GM21737 (cell line): ENCODE measurements around the gene IPP.
"Not testable (repeated sequence)": the region's sequence is repeated elsewhere in the genome, so short reads cannot be mapped to it uniquely, and the experiment has no call there.

Experiments used
- ATAC-seq: cut with Tn5 transposase; IDR thresholded peaks from one replicate; pipeline ENCODE4 v1.9.1; 2021; ENCODE audit warnings: mild to moderate bottlenecking, moderate library complexity; ENCODE audit not compliant: unreplicated experiment

The IPP gene

GRCh38 chr1:45685308-45686014 lies 65.0 kb downstream of the IPP start:
- ATAC-seq = no peak

DNA sequence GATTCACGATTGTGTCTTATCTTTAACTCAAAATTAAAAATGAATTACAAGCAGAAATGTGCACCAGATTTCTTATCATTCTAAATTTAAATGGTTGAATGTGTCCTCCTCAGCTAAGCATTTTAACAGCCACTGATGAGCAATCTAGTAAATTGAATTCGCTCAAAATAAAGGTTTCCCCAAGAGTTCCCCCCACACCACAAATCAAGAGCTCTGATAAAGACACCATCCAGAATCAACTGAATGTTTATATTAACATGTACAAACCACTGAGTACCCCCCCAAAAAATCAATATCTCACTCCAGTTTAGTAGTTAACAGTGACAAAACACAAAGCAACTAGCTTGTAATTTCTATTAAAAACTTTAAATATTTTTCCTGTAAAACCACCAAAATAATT lies 66.1 kb downstream of the IPP start:
- ATAC-seq = no peak

GRCh38 chr1:45682942-45683341 lies 67.5 kb downstream of the IPP start:
- no peak for ATAC-seq

GRCh38 chr1:45679123-45679522 lies 71.3 kb downstream of the IPP start:
- ATAC-seq = no peak

DNA sequence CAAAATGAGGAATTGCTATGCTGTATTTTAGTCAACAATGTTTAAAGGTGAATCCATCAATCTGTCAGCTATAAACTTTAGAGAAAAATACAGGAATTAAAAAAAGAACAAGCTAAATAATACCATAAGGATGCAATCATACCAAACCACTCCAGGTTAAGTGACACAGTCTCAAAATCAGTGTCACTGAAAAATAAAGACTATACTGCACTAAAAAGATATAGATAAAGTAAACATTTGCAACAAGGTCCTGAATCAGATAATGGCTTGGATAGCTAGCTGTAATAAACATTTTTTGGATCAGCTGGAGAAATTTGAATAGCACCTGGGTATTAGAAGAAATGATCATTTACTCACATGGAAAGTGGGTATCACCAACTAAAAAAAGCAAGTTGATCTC lies 72.0 kb downstream of the IPP start:
- no peak for ATAC-seq

DNA sequence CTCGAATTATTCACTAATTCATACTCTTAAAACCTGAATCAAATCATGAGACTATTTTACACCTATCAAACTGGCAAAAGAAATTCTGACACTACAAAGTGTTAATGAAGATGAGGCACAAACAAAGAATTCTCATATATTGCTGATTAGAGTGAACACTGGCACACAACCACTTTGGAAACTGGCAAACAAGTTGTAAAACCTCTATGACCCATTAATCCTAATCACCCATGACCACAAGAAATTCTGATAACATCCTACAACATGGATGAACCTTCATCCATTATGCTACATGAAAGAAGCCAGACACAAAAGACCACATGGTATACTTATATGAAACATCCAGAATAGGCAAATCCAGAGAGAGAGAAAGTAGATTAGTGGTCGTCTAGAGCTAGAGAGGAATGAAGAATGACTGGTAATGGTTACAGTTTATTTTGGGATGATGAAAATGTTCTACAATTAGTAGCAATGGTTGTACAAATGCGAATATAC lies 72.7 kb downstream of the IPP start:
- ATAC-seq = no peak

DNA sequence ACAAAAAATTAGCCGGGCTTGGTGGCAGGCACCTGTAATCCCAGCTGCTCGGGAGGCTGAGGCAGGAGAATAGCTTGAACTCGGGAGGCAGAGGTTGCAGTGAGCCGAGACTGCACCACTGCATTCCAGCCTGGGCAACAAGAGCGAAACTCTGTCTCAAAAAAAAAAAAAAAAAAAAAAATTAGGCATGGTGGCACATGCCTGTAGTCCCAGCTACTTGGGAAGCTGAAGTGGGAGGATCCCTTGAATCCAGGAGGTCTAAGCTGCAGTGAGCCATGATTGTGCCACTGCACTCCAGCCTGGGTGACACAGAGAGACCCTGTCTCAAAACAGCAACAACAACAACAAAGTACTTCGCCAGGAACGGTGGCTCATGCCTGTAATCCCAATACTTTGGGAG lies 73.9 kb downstream of the IPP start:
- not testable (repeated sequence) for ATAC-seq

DNA sequence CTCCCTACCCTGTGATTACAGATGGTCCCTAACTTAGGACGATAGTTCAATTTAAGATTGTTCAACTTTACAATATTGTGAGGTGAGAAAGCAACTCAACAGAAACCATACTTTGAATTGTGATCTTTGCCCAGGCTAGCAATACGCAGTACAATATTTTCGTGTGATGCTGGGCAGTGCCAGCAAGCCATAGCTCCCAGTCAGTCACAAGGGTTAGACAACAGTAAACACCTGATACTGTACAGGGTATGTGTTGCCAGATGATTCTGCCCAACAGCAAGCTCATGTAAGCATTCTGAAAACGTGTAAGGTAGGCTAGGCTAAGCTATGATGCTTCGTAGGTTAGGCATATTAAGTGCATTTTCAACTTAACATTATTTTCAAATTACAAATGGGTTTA lies 76.0 kb downstream of the IPP start:
- ATAC-seq = no peak

DNA sequence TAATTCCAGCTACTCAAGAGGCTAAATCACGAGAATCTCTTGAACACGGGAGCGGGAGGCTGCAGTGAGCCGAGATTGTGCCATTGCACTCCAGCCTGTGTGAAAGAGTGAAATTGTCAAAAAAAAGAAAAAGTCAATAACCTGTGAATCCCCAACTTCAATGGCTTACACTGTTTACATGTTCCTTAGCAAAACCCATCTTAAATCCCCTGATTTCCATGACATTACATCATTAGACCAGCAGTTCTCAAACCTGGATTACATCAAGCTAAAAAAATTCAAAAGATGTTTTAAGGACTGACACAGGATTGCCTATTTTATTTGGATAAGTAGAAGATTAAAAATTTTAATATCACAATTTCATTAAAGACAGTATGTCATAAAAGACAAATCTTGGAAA lies 76.5 kb downstream of the IPP start:
- ATAC-seq = no peak

DNA sequence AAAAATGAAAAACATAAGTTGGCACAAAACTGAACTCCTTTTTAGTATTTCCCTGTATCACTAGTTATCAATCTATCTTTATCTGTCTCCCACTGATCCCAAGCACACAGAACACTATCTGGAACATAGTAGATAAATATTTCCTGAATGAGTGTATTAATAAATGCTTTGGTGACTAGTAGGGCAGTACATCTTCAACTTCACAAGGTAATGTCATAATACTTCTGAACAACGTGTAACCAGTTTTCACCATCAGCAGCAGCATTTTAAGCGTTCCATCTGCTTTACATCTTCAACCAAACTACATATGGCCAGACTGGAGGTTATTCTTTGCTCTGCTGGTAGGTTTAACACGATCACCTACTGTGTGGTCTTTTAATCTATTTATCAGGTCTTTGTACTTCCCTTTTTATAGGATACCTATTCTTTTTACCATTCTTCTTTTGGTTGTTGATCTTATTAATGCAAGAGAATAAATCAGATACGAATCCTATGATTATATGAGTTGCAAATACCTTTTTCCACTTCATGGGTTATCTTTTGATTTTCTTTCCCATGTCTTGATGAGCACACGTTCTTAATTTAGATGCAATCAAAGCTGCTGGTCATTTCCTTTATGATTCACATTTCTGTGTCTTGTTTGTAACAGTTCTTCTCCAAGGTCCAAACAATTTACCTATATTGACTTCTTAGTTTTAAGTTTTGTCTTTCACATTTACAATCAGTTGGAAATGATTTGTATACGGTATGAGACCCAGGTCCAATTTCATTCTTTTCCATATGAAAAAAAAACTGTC lies 80.4 kb downstream of the IPP start:
- ATAC-seq = no peak

DNA sequence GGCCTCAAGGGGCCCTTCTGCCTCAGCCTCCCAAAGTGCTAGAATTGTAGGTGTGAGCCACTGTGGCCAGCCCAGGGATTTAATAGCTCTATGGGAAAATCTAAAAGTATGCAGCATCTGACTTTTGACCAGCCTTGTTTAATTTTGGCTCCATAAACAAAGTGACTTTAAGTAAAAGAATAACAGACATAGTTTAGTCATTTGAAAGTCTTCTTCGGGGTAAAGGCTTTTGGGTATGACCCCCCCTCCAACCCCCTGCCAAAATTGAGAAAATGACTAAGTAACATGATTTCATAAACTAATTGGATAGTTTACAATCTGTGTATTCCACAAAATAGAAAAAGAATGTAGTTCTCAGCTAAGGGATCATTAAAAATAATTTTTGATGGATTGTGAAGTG lies 81.1 kb downstream of the IPP start:
- ATAC-seq = no peak

GRCh38 chr1:45668526-45668925 lies 81.9 kb downstream of the IPP start:
- ATAC-seq = no peak

DNA sequence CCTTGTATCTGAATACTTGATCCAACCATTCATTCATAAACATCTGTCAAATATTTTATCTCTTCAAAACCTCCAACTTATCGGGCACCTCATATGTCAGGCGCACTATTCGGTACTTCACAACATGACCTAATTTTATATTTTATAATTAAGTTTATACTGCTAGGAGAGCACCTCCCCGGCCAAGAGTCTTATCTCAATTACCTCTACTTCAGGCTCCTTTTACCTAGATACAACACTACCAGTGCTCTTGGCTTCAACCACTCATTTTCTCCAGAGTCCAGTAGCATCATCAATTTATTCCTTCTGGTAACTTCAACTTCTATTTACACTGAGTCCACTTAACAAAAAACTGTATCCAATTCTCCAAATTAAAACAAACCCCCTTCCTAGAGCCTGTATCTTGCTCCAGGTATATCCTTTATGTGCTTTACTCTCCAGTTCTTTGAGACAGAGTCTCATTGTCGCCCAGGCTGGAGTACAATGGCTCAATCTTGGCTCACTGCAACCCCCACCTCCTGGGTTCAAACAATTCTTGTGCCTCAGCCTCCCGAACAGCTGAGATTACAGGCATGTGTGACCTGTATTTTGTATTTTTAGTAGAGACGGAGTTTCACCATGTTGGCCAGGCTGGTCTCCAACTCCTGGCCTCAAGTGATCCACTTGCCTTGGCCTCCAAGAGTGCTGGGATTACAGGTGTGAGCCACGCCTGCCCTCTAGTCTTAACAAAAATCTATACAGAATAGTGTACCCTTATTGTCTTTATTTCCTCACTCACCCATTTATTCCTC lies 82.9 kb downstream of the IPP start:
- no peak for ATAC-seq

DNA sequence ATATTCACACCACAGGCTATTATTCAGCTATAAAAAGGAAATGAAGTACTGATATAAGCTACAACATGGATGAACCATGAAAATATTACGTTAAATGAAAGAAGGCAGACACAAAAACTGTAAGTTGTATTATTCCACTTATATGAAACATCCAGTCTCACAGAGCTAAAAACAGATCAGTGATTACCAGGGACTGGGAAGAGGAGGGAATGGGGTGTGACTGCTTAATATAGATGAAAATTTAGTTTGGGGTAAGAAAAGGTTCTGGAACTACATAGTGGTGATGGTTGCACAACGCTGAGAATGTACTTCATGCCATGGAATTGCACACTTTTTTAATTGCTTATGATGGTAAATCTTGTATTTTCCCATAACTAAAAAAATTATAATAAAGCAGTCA lies 83.6 kb downstream of the IPP start:
- ATAC-seq = no peak

DNA sequence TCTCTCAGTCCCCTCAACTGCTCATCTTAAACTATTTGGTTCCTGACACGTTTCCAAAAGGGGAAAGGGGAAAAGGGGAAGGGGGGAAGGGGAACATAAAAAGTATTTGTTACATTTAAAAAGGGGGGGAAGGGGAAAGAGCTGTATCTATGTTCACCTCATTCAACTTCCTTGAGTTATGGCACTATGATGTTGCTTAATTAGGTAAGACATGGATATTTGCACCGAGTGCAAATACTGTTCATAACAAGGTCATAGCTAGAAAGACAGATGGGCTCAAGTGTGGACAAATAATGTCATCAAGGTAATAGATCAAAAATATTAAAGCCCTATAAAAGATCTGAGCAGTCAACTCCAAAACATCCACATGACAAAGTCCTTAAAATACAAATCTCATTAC lies 90.1 kb downstream of the IPP start:
- no peak for ATAC-seq

- ATAC-seq = no peak
Observed at GRCh38 chr1:45659222-45659621, 91.2 kb downstream of the IPP start.

DNA sequence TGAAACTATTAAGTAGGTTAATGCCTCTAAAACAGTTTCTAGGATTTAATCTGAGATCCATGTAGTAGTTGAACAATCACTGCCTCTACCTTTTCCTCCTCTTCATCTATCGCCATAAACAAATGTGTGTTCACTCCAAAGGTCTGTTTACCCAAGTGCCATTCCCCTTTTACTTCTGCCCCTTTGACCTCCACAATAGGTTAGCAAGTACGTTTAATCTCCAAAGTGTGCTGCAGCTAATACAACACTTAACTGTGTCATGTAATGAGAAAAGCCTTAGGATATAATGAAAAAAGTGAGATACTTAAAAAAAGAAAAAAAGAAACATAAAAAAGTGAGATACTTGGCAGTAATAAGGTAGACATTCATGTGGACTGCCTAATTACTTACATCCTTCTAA lies 92.3 kb downstream of the IPP start:
- ATAC-seq = no peak

- no peak for ATAC-seq
Observed at GRCh38 chr1:45656573-45657226, 93.8 kb downstream of the IPP start.

DNA sequence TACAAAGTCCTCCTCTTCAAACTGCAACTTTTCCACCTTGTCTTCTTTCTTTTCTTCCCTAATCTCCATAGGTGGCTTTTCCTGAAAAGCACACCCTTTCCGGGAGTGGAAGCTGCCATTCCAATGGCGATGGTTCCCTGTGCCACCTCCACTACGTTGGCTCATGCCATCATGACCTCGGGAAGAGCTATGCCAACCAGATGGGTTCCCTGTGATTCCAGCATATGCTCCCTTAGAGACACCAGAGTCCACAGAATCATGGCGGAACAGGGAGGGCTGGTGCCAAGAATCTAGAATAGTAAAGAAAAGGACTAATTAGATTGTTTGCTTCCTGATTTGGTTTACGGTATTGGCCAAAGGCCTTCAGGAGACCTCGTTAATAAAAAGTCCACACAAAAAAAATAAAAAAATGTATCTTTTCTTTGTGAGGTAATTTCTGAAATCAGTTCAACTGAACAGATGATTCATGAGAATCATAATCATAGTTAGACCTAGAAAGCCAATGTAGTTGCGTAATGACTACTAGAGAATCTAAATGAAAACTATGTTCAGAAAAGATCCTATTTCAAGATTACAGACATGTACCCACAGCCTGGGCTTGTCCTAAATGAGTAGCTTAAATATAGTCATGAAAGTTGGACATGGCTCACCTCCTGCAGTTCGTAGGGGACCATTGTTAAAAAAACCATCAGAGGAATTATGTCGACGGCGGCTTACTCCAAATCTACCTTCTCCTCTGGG lies 95.7 kb downstream of the IPP start:
- no peak for ATAC-seq
